ENCODE results near the gene BFSP1.

The BFSP1 gene

GRCh38 chr20:17495826-17496225 lies 35.4 kb downstream of the BFSP1 start:
- no peak for DNase-seq

GRCh38 chr20:17494201-17494600 lies 37.0 kb downstream of the BFSP1 start:
- no peak for DNase-seq

GRCh38 chr20:17493173-17493572 lies 38.0 kb downstream of the BFSP1 start:
- no peak for DNase-seq

DNA sequence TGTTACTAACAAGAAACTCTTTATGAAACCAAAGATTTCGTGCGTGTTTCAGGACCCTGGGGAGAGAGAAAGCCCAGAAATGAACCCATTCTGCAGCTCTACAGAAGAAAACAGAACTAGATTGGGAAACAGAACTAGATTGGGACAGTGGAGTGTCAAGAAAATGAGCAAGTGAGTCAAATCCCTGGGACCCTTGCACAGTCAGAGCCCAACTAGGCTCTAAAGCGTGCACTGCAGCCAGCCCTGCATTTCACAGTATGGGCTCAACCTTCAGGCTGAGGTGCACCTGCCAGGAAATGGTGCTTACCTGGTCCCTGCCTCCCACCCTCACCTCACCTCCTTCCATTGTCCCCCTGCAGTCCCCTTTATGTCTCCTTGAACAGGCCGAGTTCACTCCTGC lies 39.7 kb downstream of the BFSP1 start:
- no peak for DNase-seq

GRCh38 chr20:17491041-17491440 lies 40.1 kb downstream of the BFSP1 start:
- DNase-seq, result no peak

DNA sequence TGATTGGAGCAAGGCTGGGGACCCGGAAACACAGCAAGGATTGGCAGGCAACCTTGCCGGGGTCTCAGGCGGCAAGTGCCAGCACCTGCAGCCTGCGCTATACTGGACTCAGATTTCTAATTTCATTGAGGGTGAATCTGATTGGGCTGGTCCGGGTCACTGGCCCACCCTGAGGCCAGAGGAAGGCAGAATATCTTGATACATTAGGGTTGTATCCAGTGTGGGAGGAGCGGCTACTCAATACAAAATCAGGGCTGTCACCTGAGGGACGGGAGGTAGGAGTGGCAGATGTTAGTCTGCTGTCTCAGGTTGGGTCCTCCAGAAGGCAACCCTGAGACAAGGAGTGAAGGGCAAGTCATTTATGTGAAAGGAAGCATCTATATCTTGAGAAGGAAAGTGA lies 40.7 kb downstream of the BFSP1 start:
- no peak for DNase-seq

- no peak for DNase-seq
These were observed 42.1 kb downstream of the BFSP1 start for GRCh38 chr20:17488916-17489600.

GRCh38 chr20:17485017-17485416 lies 46.2 kb downstream of the BFSP1 start:
- DNase-seq, result no peak

- no peak for DNase-seq
These were observed 48.6 kb downstream of the BFSP1 start for GRCh38 chr20:17482536-17482935.

DNA sequence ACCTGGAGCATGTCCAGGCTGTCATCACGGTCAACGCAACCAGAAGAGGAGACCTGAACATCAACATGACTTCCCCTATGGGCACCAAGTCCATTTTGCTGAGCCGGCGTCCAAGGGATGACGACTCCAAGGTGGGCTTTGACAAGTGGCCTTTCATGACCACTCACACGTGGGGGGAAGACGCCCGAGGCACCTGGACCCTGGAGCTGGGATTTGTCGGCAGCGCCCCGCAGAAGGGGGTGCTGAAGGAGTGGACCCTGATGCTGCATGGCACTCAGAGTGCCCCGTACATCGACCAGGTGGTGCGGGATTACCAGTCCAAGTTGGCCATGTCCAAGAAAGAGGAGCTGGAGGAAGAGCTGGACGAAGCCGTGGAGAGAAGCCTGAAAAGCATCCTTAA lies 49.5 kb downstream of the BFSP1 start:
- no peak for DNase-seq

DNA sequence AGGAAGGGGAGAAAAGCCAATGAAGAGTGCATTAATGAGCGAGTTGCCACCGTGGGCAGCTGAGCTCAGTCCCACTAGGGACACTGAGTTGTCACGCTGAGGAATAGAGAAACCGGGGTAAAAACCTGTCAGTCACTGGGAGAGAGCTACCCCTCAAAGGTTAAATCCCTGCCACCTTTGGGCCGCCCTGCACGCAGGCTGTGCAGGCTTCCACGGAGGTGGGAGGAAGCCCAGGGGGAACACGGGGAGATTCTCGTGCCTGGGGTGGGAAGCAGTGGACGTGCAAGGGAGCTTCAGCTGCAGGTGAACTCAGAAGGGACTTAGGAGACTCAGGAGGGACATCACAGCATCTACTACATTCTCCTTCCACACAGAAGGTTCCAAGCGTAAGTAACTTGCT lies 50.5 kb downstream of the BFSP1 start:
- no peak for DNase-seq

- DNase-seq, result no peak
These were observed 52.0 kb downstream of the BFSP1 start for GRCh38 chr20:17479063-17479657.

GRCh38 chr20:17473659-17474058 lies 57.5 kb downstream of the BFSP1 start:
- DNase-seq, result no peak

DNA sequence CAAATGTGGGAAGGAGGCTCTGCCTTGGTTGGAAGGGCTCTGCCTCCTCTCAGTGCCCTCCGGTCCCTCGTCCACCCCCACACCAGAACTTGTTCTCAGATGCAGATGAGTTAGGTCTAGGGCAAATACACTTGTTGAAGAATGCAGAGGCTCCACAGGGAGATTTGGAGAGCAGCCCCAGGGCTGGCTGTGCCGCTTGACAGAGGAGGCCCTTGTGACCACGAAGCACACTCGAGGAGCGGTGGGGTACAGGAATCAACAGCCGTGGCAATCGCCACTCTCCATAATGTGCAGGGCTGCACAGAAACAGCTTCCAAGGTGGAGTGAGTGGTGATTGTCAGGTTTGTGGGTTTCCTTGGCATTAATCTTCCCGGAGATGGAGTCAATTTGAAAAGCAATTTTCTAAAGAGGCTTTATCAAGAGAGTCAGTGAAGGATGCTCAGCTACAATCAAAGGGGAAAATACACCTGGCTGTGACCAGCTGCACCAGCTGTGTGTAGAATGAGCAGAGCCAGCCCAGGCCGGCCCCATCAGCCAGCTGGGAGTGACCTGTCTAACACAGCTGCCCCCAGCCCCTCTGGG lies 59.5 kb downstream of the BFSP1 start:
- DNase-seq, result no peak

GRCh38 chr20:17470973-17471372 lies 60.2 kb downstream of the BFSP1 start:
- no peak for DNase-seq

DNA sequence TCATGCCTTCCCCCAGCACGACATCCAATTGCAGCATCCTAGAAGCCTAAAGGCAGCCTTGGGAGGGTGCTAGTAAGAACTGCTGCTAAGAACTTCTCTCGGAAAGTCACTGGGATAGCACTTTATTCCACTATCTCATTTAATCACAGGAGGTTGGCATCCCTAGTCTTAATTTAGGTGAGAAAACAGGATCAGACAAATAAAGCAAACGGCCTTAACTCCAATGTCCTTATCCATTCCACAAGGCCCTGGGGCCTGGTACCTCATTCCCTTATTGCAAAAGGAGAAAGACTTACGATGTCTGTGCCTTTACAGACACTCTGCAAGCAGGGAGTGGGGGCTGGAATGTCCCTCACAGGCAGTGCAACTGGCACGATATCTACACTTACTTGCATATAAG lies 60.7 kb downstream of the BFSP1 start:
- no peak for DNase-seq

- no peak for DNase-seq
These were observed 61.7 kb downstream of the BFSP1 start for GRCh38 chr20:17469246-17470030.

DNA sequence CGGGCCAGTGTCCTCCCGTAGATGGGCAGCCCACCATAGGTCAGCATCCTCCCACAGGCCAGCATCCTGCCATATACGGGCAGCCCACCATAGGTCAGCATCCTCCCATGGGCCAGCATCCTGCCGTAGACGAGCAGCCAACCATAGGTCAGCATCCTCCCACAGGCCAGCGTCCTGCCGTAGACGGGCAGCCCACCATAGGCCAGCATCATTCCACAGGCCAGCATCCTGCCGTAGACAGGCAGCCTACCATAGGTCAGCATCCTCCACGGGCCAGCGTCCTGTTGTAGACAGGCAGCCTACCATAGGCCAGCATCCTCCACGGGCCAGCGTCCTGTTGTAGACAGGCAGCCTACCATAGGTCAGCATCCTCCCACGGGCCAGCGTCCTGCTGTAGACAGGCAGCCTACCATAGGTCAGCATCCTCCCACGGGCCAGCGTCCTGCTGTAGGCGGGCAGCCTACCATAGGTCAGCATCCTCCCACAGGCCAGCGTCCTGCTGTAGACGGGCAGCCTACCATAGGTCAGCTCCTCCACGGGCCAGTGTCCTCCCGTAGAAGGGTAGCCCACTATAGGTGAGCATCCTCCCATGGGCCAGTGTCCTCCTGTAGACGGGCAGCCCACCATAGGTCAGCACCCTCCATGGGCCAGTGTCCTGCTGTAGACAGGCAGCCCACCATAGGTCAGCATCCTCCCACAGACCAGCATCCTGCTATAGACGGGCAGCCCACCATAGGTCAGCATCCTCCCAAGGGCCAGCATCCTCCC lies 62.9 kb downstream of the BFSP1 start:
- no peak for DNase-seq

DNA sequence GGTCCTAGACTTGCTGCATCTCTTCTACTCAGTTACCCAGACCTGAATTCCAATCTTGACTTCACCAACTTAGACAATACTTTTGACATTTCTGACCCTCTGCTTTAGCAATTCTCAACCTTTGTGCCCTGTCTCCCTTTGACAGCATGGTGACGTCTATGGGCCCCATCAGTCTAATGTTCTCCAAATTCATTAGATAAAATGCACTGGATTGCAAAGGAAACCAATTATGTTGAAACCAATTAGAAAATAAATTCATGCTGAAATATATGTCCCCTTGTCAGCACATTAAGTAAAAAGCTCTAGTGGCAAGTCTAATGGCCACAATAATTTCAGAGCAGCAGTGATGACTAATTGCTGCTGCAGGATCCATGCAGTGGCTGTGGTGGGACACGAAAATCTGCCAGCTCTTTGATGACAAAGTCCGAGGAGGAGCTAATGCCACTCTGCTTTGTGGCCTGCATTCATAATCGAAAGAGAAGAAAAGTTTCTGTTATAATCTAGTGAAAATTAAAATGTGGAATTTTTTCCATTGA lies 64.0 kb downstream of the BFSP1 start:
- no peak for DNase-seq

DNA sequence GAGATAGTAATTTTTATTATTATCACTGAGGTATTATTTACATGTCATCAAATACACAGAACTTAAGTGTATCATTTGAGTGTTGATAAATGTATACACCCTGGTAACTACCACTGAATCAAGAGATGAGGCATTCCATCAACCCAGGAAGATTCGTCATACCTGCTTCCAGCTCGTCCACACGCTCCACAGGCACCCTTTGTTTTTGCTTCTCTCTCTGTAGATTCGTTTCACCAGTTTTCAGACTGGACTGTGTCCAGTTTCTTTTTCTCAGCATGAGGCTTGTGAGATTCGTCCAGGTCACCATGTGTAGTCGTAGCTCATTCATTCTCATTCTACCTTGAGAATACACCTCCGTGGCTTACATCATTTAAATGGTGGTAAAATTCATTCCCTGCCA lies 64.5 kb downstream of the BFSP1 start:
- DNase-seq, result no peak

DNA sequence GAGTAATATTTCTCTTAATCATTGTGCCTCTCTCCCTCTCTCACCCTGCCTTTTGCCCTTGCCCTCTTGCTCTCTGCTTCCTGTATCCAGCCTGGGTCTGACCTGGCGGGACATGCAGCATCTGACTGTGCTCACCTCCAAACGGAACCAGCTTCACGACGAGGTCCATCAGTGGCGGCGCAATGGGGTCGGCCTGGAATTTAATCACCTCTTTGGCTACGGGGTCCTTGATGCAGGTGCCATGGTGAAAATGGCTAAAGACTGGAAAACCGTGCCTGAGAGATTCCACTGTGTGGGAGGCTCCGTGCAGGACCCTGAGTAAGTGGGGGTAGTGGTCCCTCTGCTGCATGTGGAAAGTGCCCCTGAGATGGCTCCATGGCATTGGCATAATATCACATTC lies 65.9 kb downstream of the BFSP1 start:
- no peak for DNase-seq

GRCh38 chr20:17463711-17464110 lies 67.5 kb downstream of the BFSP1 start:
- no peak for DNase-seq

GRCh38 chr20:17461941-17462340 lies 69.2 kb downstream of the BFSP1 start:
- no peak for DNase-seq

Data from NK-92 treated with Interleukin-12 subunit alpha and Interleukin-12 subunit beta, amount 100 ng/mL, for 24 hours (cell line).